GM12878 (cell line): ENCODE measurements around the gene LENEP.
"Not testable (repeated sequence)": the region's sequence is repeated elsewhere in the genome, so short reads cannot be mapped to it uniquely, and the experiment has no call there.

Experiments
- CUX1 ChIP-seq: IDR thresholded peaks from 2 replicates; pipeline ENCODE4 v1.6.1; 2012; ENCODE audit warnings: improper control_type of control experiment, low read depth, low read length; ENCODE audit not compliant: insufficient replicate concordance
- EZH2 ChIP-seq: IDR thresholded peaks from 2 replicates; pipeline ENCODE4 v1.6.1; 2012; ENCODE audit warnings: low read depth, mild to moderate bottlenecking, control low read depth, inconsistent platforms, low read length, borderline replicate concordance; ENCODE audit not compliant: control insufficient read depth

GRCh38 chr1:154995301-154995983 lies 2.1 kb downstream of the LENEP start:
- TF ChIP-seq EZH2, CUX1: not testable (repeated sequence)
